NCI-H1048 (cell line): ENCODE data around the gene C6orf89.

ENCODE experiments used
- DNase-seq: peaks from one replicate; lab custom pipeline; 2025; lab: John Stamatoyannopoulos, UW

Gene C6orf89

GRCh38 chr6:36885461-36886401 lies at the start of gene C6orf89:
Gene C6orf89 (plus strand): TSS chr6:36885952. CDS start chr6:36899445, 13,493 bp downstream.
- peak; percentile 85 for DNase-seq

GRCh38 chr6:36836111-36837021 lies 49.4 kb upstream of the C6orf89 start:
- no peak for DNase-seq

GRCh38 chr6:36837022-36837339 lies 48.8 kb upstream of the C6orf89 start:
- DNase-seq, result no peak

GRCh38 chr6:36837686-36838085 lies 48.1 kb upstream of the C6orf89 start:
- no peak for DNase-seq

GRCh38 chr6:36838896-36839748 lies 46.6 kb upstream of the C6orf89 start, which contains the start of gene CPNE5:
Gene CPNE5 (minus strand): TSS chr6:36839444. CDS start chr6:36839377, 67 bp downstream.
- DNase-seq, result no peak

GRCh38 chr6:36839749-36840431 lies 45.9 kb upstream of the C6orf89 start:
- DNase-seq, result no peak

- DNase-seq, result no peak
These were observed 45.0 kb upstream of the C6orf89 start for GRCh38 chr6:36840432-36841403.

GRCh38 chr6:36841756-36842155 lies 44.0 kb upstream of the C6orf89 start:
- no peak for DNase-seq

- DNase-seq, result no peak
These were observed 42.6 kb upstream of the C6orf89 start for GRCh38 chr6:36843170-36843569.

- no peak for DNase-seq
These were observed 41.3 kb upstream of the C6orf89 start for GRCh38 chr6:36844232-36845170.

- DNase-seq, result no peak
These were observed 40.5 kb upstream of the C6orf89 start for GRCh38 chr6:36845233-36845632.

GRCh38 chr6:36847152-36847551 lies 38.6 kb upstream of the C6orf89 start:
- DNase-seq, result no peak

- DNase-seq, result no peak
These were observed 37.8 kb upstream of the C6orf89 start for GRCh38 chr6:36847991-36848390.

GRCh38 chr6:36848658-36849441 lies 36.9 kb upstream of the C6orf89 start:
- no peak for DNase-seq

- DNase-seq, result no peak
These were observed 35.7 kb upstream of the C6orf89 start for GRCh38 chr6:36850021-36850420.

- no peak for DNase-seq
These were observed 34.6 kb upstream of the C6orf89 start for GRCh38 chr6:36851149-36851614.

- DNase-seq, result no peak
These were observed 34.1 kb upstream of the C6orf89 start for GRCh38 chr6:36851626-36852025.
